Gastrocnemius medialis (tissue), 4 donors: ENCODE data around the gene ZNF236. TPM values are rescaled to one million over a fixed set of nuclear protein-coding genes. Genes with fewer than 3 reads are reported as not detected.

ENCODE experiments used
- ATAC-seq, 2 donors: fragments of 150-250 bp; one replicate each; pipeline ENCODE4 v1.9.1; 2016
- DNase-seq, 2 donors: peaks; one replicate each; pipeline ENCODE4 v3.0.0-alpha.2; 2019
- H3K27ac ChIP-seq, 4 donors: fragments of 200-600 bp; sonication (generic); 1 replicate in 1 of 4; 2 replicates in 3 of 4; pipeline ENCODE4 v1.5.1; 2016 to 2018; ENCODE audit warnings: mild to moderate bottlenecking in 2 of 4, moderate library complexity in 1 of 4
- H3K27me3 ChIP-seq, 3 donors: fragments of 200-600 bp; sonication (generic) in 2 of 3; 1 replicate in 1 of 3; 2 replicates in 2 of 3; pipeline versions ENCODE4 v1.5.1 to v1.6.0; 2016 to 2019; ENCODE audit warnings: mild to moderate bottlenecking in 1 of 3, moderate library complexity in 1 of 3
- H3K36me3 ChIP-seq, 2 donors: fragments of 200-600 bp; sonication (generic) in 1 of 2; one replicate each; pipeline ENCODE4 v1.5.1; 2017 to 2018
- H3K4me1 ChIP-seq, 2 donors: fragments of 200-600 bp; sonication (generic) in 1 of 2; one replicate each; pipeline ENCODE4 v1.5.1; 2016 to 2017; ENCODE audit warnings: mild to moderate bottlenecking in 2 of 2
- H3K4me3 ChIP-seq, 4 donors: fragments of 200-600 bp; sonication (generic) in 3 of 4; 1 replicate in 1 of 4; 2 replicates in 3 of 4; pipeline ENCODE4 v1.5.1; 2016 to 2019; ENCODE audit warnings: mild to moderate bottlenecking in 2 of 4
- H3K9me3 ChIP-seq, 3 donors: fragments of 200-600 bp; sonication (generic) in 2 of 3; 1 replicate in 1 of 3; 2 replicates in 2 of 3; pipeline ENCODE4 v1.5.1; 2016 to 2019
- CTCF ChIP-seq, 5 experiments: fragments of 450-650 bp in 3 of 5; fragments of 200-600 bp in 2 of 5; sonication (generic) in 2 of 5; IDR thresholded peaks in 4 of 5; conservative IDR thresholded peaks in 1 of 5; 1 replicate in 4 of 5; 2 replicates in 1 of 5; pipeline ENCODE4 v1.5.1; 2016 to 2019; ENCODE audit warnings: antibody characterized with exemption in 5 of 5, mild to moderate bottlenecking in 3 of 5, moderate library complexity in 3 of 5
- POLR2A ChIP-seq, 2 donors: fragments of 450-650 bp; IDR thresholded peaks; one replicate each; pipeline ENCODE4 v1.6.1; 2017; ENCODE audit warnings: antibody characterized with exemption in 2 of 2, mild to moderate bottlenecking in 2 of 2, moderate library complexity in 2 of 2
- in situ Hi-C, 4 donors: fragments of 200-750 bp; cut with MboI; loops; one replicate each; pipeline versions ENCODE4 v1.15.0 to v1.8.0; 2017; ENCODE audit warnings: low sequenced_read_pairs in 4 of 4
- intact Hi-C: fragments of 100-400 bp; cut with DNase I; formaldehyde crosslinking; loops from one replicate; pipeline ENCODE4 v1.15.1; 2023; ENCODE audit warnings: low total_unique reads
- total RNA-seq, 4 donors: library from RNA; depleted of rRNA; stranded (reverse); fragments of >200 nt; gene quantifications; one replicate each; pipeline versions ENCODE4 v1.1.0 to v1.2.3, GENCODE V29; 2016

ZNF236 gene
- total RNA-seq, 4 donors from 2014 or later, result 6.2 to 7.1 (median 6.5) TPM

- DNase-seq (no peak), ATAC-seq (no peak)
- in situ Hi-C loops (no loop called here), intact Hi-C loops (no loop called here)
- TF ChIP-seq CTCF (IDR thresholded peaks at IDR 0.05 in 4 of 5, conservative IDR thresholded peaks at IDR 0.05 in 1 of 5), result no peak
- TF ChIP-seq POLR2A (IDR thresholded peaks at IDR 0.05), result no peak
- Histone ChIP-seq H3K36me3 (no peaks in the 10 kb centered on the region), H3K9me3 (no peaks in the 10 kb centered on the region), H3K4me1 (peaks cover 0 to under 1% of the 10 kb centered on the region in 2 donors), H3K27ac (no peak overlapping the region), H3K27me3 (no peaks in the 10 kb centered on the region), H3K4me3 (no peak overlapping the region)
These were observed 22.6 kb downstream of the ZNF236 start for GRCh38 chr18:76844742-76845477.

DNA sequence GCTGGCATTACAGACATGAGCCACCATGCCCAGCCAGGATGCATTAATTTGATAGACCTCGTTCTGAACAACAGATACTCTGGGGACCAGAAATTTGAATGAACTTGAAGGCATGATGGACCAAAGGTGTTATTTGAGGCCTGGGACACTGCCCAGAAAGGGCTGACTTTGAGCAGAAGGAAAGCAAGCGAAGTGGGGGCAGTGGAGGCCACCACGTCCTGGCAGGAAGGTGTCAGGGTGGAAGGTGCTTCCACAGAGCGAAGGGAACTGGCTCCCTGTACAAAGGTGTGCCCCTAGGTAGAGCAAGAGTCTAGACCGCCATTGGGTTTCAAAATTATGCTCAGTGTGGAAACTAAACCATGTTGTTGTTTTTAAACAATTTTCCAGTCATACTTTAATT lies 23.9 kb downstream of the ZNF236 start:
- DNase-seq (no peak), ATAC-seq (no peak)
- intact Hi-C loops (no loop called here), in situ Hi-C loops (no loop called here)
- no peaks in the 10 kb centered on the region for H3K36me3 ChIP-seq
- no peak overlapping the region for H3K4me3 ChIP-seq
- no peak overlapping the region for H3K27ac ChIP-seq
- H3K27me3 ChIP-seq, result no peaks in the 10 kb centered on the region
- TF ChIP-seq CTCF (IDR thresholded peaks at IDR 0.05 in 4 of 5, conservative IDR thresholded peaks at IDR 0.05 in 1 of 5), result no peak
- no peak for TF ChIP-seq POLR2A (IDR thresholded peaks at IDR 0.05)
- H3K9me3 ChIP-seq, result no peaks in the 10 kb centered on the region
- no peaks in the 10 kb centered on the region for H3K4me1 ChIP-seq

GRCh38 chr18:76847916-76848315 lies 25.6 kb downstream of the ZNF236 start:
- no peak overlapping the region for H3K27ac ChIP-seq
- intact Hi-C loops, result no loop called here
- DNase-seq (no peak), ATAC-seq (no peak)
- no peaks in the 10 kb centered on the region for H3K27me3 ChIP-seq
- no peaks in the 10 kb centered on the region for H3K9me3 ChIP-seq
- no peaks in the 10 kb centered on the region for H3K4me1 ChIP-seq
- peaks cover 0 to 9% of the 10 kb centered on the region in 2 donors for H3K36me3 ChIP-seq
- no peak for TF ChIP-seq CTCF (IDR thresholded peaks at IDR 0.05 in 4 of 5, conservative IDR thresholded peaks at IDR 0.05 in 1 of 5)
- no peak for TF ChIP-seq POLR2A (IDR thresholded peaks at IDR 0.05)
- in situ Hi-C loops, result no loop called here
- no peak overlapping the region for H3K4me3 ChIP-seq

GRCh38 chr18:76850112-76850511 lies 27.8 kb downstream of the ZNF236 start:
- Histone ChIP-seq H3K36me3 (peaks cover 0 to 12% of the 10 kb centered on the region in 2 donors), H3K4me1 (no peaks in the 10 kb centered on the region), H3K27me3 (no peaks in the 10 kb centered on the region), H3K27ac (no peak overlapping the region), H3K4me3 (no peak overlapping the region), H3K9me3 (no peaks in the 10 kb centered on the region)
- TF ChIP-seq POLR2A (IDR thresholded peaks at IDR 0.05), result no peak
- TF ChIP-seq CTCF (IDR thresholded peaks at IDR 0.05 in 4 of 5, conservative IDR thresholded peaks at IDR 0.05 in 1 of 5), result no peak
- ATAC-seq (no peak), DNase-seq (no peak)
- in situ Hi-C loops (no loop called here), intact Hi-C loops (no loop called here)

DNA sequence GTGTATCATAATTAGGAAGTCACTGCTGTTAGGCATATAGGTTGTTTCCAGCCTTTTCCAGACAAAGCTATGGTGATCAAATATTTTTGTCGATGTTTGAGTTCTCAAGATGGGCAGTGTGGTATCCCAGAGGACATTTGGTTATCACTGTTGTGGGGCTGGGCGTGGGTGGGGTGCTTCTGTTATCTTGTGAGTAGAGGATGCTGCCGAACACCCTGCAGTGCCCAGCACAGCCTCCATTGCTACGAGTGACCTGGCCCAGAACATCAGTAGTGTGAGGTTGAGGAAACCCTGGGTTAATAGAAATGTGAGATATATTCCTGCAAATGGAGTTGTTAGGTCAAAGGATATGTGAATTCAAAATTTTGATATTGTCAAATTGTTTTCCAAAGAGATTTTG lies 33.2 kb downstream of the ZNF236 start:
- peaks cover 0 to 12% of the 10 kb centered on the region in 2 donors for H3K36me3 ChIP-seq

More for the DNA sequence above, 33.2 kb downstream of the ZNF236 start:
- no peak overlapping the region for H3K27ac ChIP-seq
- in situ Hi-C loops, result no loop called here
- H3K9me3 ChIP-seq, result no peaks in the 10 kb centered on the region
- TF ChIP-seq POLR2A (IDR thresholded peaks at IDR 0.05) (no peak), CTCF (IDR thresholded peaks at IDR 0.05 in 4 of 5, conservative IDR thresholded peaks at IDR 0.05 in 1 of 5) (no peak)
- no peak for DNase-seq
- no peak for ATAC-seq
- H3K27me3 ChIP-seq, result no peaks in the 10 kb centered on the region
- H3K4me1 ChIP-seq, result no peaks in the 10 kb centered on the region
- no peak overlapping the region for H3K4me3 ChIP-seq
- intact Hi-C loops, result no loop called here
